Muscle layer of colon (tissue), 2 donors: ENCODE data around the gene GABRB1.

Source experiments
- H3K27ac ChIP-seq: one replicate; pipeline ENCODE4 v1.7.0; 2013; ENCODE audit warnings: low read depth, mild to moderate bottlenecking, low read length, moderate library complexity
- H3K27me3 ChIP-seq, 2 donors: one replicate each; pipeline ENCODE4 v1.7.0; 2013; ENCODE audit warnings: low read length in 2 of 2, mild to moderate bottlenecking in 2 of 2; ENCODE audit not compliant: insufficient read depth in 2 of 2, control insufficient read depth in 1 of 2
- H3K36me3 ChIP-seq: one replicate; pipeline ENCODE4 v1.7.0; 2013; ENCODE audit warnings: mild to moderate bottlenecking, low read length; ENCODE audit not compliant: insufficient read depth
- H3K4me1 ChIP-seq: one replicate; pipeline ENCODE4 v1.7.0; 2013; ENCODE audit warnings: mild to moderate bottlenecking, low read length; ENCODE audit not compliant: insufficient read depth
- H3K4me3 ChIP-seq, 2 donors: one replicate each; pipeline ENCODE4 v1.7.0; 2013; ENCODE audit warnings: low read length in 2 of 2, low read depth in 1 of 2, mild to moderate bottlenecking in 1 of 2, moderate library complexity in 1 of 2
- H3K9ac ChIP-seq: one replicate; pipeline ENCODE4 v1.7.0; 2013; ENCODE audit warnings: low read length
- H3K9me3 ChIP-seq: one replicate; pipeline ENCODE4 v1.7.0; 2013; ENCODE audit warnings: mild to moderate bottlenecking, low read length
- donor health status: abdominal sarcoma.
- donor health status: Adenocarcinoma of cecum.

Gene GABRB1

DNA sequence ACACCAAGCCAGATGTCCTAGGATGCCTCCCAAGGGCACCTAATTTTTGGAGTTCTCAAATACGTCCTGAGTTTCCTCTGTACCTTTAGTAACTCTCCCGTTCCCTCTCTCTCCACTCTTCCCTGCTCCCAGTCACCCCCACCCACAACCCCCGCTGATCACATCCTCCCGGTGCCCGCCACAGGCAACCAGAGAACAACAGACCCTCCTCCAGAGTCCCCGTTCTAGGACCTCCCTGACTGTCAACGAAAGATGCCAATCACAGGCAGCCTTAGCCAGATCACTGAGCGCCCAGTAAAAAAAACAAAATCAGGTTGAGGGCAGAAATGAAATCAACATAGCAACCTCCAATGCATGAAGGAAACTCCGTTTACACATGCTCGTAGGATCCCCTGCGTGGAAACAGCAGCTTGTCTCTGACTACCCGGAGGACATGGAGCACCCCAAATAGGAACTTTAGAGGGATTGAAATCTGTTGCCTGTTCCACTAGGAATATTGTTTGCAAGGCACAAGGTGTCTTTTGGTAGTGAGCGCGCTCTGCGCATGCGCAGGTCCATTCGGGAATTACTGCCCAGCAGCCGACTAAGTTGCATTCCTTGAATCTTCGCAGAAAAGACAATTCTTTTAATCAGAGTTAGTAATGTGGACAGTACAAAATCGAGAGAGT lies at the start of gene GABRB1:
TSS of gene GABRB1 (plus strand) at position 557 of the 668 bp plus-strand sequence.
- H3K27ac ChIP-seq, result no peak within 1 kb of the TSS
- H3K4me3 ChIP-seq, result peak within 1 kb of the TSS; percentile 30 to 47
- no peaks in the 10 kb centered on the region for H3K9me3 ChIP-seq
- peaks cover 8% of the 10 kb centered on the region for H3K4me1 ChIP-seq
- H3K36me3 ChIP-seq, result no peaks in the 10 kb centered on the region
- peaks cover 0 to 16% of the 10 kb centered on the region in 2 donors for H3K27me3 ChIP-seq
- no peak within 1 kb of the TSS for H3K9ac ChIP-seq

DNA sequence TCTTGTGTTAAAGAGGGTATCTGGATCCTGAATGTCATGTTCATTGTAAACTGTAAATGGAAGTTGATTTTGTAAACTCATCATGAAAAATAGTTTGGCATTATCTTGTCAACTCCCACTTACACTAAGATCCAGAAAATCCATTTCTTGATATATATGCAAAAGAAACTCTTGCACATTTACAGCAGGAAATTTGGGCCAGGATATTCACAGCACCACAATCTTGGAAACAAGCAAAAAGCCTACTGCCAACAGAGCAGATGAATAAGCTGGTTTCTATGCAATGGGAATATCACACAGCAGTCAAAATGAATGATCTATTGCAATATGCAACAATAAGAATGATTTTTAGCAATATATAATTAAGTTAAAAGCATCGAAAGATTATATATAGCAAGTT lies 46.6 kb upstream of the GABRB1 start:
- Histone ChIP-seq H3K27me3 (peaks cover 0 to 4% of the 10 kb centered on the region in 2 donors), H3K4me1 (no peaks in the 10 kb centered on the region), H3K36me3 (no peaks in the 10 kb centered on the region), H3K4me3 (no peak overlapping the region), H3K27ac (no peak overlapping the region), H3K9me3 (no peaks in the 10 kb centered on the region), H3K9ac (no peak overlapping the region)

DNA sequence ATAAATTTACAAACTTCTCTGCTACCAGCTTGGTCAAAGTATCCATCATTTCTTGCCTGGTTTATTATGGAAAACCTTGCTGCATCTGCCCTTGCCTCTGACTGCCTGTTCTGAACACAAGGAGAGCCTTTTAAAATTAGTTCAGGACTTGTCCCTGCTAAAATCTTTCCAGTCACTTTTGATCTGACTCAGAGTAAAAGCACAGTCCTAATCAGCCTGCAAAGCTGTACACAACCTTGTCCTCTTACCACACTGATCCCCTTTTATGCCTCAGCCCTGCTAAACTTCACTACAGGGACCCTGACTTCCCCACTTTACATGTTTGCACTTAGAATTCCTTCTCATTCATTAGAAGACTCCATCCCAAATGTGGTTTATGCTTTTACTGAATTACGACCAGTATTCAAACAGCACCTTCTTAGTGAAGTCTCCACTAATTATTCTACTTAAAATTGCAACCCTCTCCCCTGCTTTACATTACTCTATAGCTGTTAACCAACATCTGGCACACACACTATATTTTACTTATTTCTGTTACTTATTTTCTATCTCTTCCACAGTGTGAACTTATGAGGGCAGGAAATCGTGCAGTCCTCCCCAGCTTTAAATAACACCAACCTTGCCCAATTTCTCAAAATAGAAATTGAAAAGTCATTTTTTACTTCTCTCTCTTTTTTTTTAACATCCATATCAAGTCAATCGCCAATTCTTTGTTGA lies 44.3 kb upstream of the GABRB1 start:
- no peak overlapping the region for H3K27ac ChIP-seq
- no peaks in the 10 kb centered on the region for H3K36me3 ChIP-seq
- H3K27me3 ChIP-seq, result peaks cover 0 to 4% of the 10 kb centered on the region in 2 donors
- no peak overlapping the region for H3K9ac ChIP-seq
- no peak overlapping the region for H3K4me3 ChIP-seq
- H3K4me1 ChIP-seq, result no peaks in the 10 kb centered on the region
- no peaks in the 10 kb centered on the region for H3K9me3 ChIP-seq

DNA sequence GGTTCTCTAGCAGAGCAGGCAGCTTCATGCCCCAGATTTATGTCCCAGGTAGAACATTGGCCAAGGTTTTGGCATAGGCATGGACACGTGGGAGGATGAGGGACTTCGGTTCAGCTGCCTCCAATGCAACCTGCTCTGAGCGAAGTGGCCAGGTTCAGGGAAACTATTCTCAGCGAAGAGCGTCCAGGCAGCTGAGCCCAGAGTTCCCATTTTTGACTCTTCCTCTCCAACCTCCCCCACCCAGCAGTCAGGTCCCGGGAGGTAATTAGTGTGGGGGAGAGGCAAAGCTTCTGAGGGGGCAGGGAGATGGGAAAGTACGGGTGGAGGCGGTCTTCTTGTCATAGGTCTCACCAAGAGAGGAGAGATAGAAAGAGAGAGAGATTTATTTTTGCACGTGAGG lies 39.0 kb upstream of the GABRB1 start:
- Histone ChIP-seq H3K4me3 (no peak overlapping the region), H3K27me3 (peaks cover 14 to 21% of the 10 kb centered on the region in 2 donors)

DNA sequence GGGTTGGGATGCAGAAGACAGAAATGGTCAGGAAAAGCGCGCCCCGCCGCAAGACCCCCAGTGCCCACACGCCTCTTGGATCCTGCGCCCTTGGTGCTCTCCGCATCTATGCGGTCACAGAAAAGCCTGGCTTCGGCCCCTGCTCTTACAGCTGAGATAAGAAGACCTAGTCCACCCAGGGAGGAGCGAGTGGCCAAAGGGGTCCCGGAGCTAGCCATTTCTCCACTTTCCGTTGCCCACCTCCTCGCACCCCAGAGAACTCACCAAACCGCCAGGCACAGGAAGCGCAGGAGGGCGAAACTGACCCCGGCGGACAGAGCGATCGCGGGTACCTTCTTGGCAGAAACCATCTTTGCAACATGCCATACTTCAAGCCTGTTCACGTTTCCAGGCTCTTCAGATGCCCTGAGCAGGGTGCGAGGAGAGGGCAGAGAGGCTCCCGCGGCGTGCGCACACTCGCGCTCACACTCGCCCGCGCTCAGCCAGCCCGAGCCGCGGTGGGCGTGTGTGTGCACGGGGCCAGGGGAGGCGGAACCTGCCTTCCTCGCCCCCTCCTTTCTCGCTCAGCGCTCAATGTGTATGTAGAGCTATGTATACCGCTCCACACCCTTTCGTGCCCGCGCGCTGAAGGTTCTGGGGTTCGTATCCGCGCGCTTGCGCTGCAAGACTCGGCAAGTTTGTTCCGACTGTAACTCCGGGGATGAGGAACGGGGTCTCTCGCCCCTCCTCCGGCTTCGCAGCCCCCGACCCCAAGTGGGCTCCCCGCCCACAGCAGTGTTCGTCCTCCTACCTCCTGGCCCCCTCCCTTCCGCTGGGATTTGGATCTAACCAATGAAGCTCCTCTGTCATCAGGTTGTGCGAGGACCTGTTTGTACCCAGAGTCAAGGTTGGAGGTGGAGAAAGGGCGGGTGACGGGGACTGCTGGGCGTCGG lies 38.0 kb upstream of the GABRB1 start, which contains the start of gene GABRA4:
TSS of gene GABRA4 (minus strand) at position 507 of the 932 bp plus-strand sequence. CDS start at position 350, 157 bp downstream.
- Histone ChIP-seq H3K4me1 (no peaks in the 10 kb centered on the region), H3K9me3 (no peaks in the 10 kb centered on the region), H3K9ac (no peak within 1 kb of the TSS), H3K27ac (no peak within 1 kb of the TSS), H3K36me3 (no peaks in the 10 kb centered on the region), H3K4me3 (no peak within 1 kb of the TSS), H3K27me3 (peaks cover 14 to 21% of the 10 kb centered on the region in 2 donors)

More for the DNA sequence above, 39.0 kb upstream of the GABRB1 start:
- no peaks in the 10 kb centered on the region for H3K9me3 ChIP-seq
- no peak overlapping the region for H3K9ac ChIP-seq
- no peaks in the 10 kb centered on the region for H3K4me1 ChIP-seq
- H3K36me3 ChIP-seq, result no peaks in the 10 kb centered on the region
- no peak overlapping the region for H3K27ac ChIP-seq

DNA sequence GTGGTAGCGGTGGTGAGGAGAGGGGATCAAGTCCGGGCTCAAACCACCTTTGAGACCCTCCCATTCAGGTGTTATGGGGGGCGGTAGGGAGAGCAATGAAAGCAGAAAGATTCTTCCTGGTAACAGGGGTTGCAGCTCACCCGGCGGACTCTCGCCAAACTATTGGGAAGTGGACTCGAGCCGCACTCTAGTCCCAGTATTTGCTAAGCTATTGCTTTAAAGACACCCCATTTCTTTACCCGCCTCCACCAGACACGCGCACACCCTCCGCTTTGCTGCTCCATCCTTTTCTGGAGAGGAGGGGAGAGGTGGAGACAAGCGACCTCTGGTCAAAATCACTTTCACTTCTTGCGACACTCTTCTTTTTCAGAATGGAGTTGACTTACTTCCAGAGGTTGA lies 37.4 kb upstream of the GABRB1 start:
- no peaks in the 10 kb centered on the region for H3K9me3 ChIP-seq
- H3K9ac ChIP-seq, result no peak overlapping the region
- no peak overlapping the region for H3K27ac ChIP-seq

DNA sequence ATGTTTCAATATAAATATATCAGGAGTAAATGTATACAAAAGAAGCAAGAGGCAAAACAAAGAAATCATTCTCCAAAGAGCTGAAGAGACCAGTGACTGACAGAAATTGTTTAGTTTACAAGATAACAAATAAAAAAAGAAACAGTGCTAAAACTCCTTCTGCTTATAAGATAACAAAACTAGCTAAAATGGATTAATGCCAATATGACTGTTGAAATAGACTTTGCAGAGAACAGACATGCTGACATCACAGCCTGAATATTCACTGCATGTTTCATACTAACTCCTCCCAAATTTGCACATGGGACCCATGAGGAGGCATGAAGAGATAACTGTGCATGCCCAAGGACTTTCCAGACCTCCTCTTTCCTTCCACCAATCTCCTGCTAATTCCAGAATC lies 31.8 kb upstream of the GABRB1 start:
- H3K36me3 ChIP-seq, result no peaks in the 10 kb centered on the region
- H3K9ac ChIP-seq, result no peak overlapping the region
- H3K27me3 ChIP-seq, result peaks cover 0 to 4% of the 10 kb centered on the region in 2 donors
- no peaks in the 10 kb centered on the region for H3K9me3 ChIP-seq
- no peak overlapping the region for H3K4me3 ChIP-seq
- H3K27ac ChIP-seq, result no peak overlapping the region
- H3K4me1 ChIP-seq, result no peaks in the 10 kb centered on the region

More for the DNA sequence above, 37.4 kb upstream of the GABRB1 start:
- Histone ChIP-seq H3K4me1 (no peaks in the 10 kb centered on the region), H3K27me3 (peaks cover 10 to 21% of the 10 kb centered on the region in 2 donors), H3K36me3 (no peaks in the 10 kb centered on the region), H3K4me3 (no peak overlapping the region)

DNA sequence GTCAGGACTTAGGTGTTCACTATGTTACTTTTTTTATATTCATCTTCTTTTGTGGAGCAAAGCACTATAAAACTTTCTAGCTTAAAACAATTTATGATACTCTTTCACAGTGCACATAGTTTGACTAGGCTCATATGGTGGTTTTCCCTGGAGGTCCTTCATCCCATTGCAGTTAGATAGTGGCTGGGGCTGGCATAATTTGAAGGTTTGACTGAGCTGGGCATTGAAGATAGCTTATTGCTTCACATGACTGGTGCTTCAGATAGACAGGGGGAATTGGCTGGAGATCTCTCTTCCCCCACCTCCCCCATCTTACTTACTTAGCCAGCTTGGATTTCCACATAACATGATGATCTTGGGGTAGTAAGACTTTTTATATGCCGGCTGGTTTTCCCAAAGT lies 31.0 kb upstream of the GABRB1 start:
- no peak overlapping the region for H3K27ac ChIP-seq
- no peaks in the 10 kb centered on the region for H3K36me3 ChIP-seq
- no peaks in the 10 kb centered on the region for H3K27me3 ChIP-seq
- H3K4me1 ChIP-seq, result no peaks in the 10 kb centered on the region
- H3K9me3 ChIP-seq, result no peaks in the 10 kb centered on the region
- H3K4me3 ChIP-seq, result no peak overlapping the region
- no peak overlapping the region for H3K9ac ChIP-seq

DNA sequence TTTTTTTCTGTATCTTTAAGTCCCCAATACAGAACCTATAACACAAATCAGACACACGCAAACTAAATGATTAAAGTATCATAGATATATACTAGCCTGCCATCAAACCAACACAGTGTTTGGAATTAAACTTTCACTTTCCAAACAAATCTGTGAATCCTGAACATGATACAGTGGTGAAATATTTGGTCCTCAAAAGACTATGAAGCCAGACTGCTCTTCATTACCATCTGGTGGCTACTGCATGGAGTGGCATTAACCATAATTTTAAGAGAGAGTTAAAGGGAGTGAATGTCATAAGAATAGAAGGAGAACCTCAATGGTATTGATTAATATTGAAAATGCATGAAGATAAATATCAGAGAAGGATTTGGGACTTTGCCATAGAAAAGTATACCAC lies 28.8 kb upstream of the GABRB1 start:
- H3K9ac ChIP-seq, result no peak overlapping the region
- no peak overlapping the region for H3K4me3 ChIP-seq
- H3K9me3 ChIP-seq, result no peaks in the 10 kb centered on the region
- no peaks in the 10 kb centered on the region for H3K27me3 ChIP-seq
- no peak overlapping the region for H3K27ac ChIP-seq
- no peaks in the 10 kb centered on the region for H3K36me3 ChIP-seq
- no peaks in the 10 kb centered on the region for H3K4me1 ChIP-seq

DNA sequence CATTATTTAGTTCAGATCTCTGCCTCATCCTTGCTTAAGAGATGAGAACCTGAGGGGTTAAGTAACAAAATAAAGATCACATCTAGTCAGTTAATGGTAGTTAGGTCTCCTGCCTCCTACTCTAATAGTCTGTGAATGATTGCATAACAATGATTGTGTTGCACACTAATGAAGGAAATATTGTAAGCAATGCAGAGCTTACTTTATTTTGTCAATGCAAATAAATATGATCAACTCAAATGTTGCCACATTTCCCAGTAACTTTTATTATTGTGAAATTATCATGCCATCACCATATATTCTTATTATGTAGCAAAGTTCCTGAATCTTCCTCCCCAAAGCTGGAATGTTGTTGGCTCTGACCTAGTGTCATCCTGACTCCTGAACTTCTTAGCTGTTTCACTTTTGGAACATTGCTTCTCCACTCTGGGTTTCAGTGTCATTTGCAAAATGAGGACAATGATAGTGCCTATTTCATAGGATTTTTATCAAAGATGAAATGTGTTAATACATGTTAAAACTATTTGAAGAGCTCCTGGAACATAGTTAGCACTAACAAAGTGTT lies 20.9 kb upstream of the GABRB1 start:
- Histone ChIP-seq H3K4me1 (no peaks in the 10 kb centered on the region), H3K27ac (no peak overlapping the region), H3K36me3 (no peaks in the 10 kb centered on the region), H3K9me3 (no peaks in the 10 kb centered on the region), H3K4me3 (peak overlapping the region in 1 of 2 donors; percentile 26), H3K27me3 (no peaks in the 10 kb centered on the region), H3K9ac (no peak overlapping the region)
